H4 (cell line): ENCODE measurements around the gene CDKN2B. TPM values are rescaled to one million over a fixed set of nuclear protein-coding genes. Genes with fewer than 3 reads are reported as not detected.
"Not testable (repeated sequence)": the region's sequence is repeated elsewhere in the genome, so short reads cannot be mapped to it uniquely, and the experiment has no call there.

Experiments used
- DNase-seq: peaks from one replicate; pipeline ENCODE4 v3.0.0-alpha.2; 2015; ENCODE audit warnings: low spot score
- total RNA-seq: library from RNA; depleted of rRNA; stranded (reverse); fragments of >200 nt; shearing (Covaris generic); gene quantifications from 2 replicates; pipeline ENCODE4 v1.2.3, GENCODE V29; 2014; rRNA removed

CDKN2B gene
- total RNA-seq, 1 experiment from 2014 or later: not detected

- DNase-seq: no peak
These were observed 39.8 kb downstream of the CDKN2B start for GRCh38 chr9:21969011-21969940.

GRCh38 chr9:21968331-21969010, 40.6 kb downstream of the CDKN2B start:
- no peak for DNase-seq

GRCh38 chr9:21967702-21968101, 41.4 kb downstream of the CDKN2B start:
- DNase-seq: no peak

GRCh38 chr9:21967169-21967568, 41.9 kb downstream of the CDKN2B start:
- no peak for DNase-seq

GRCh38 chr9:21966140-21966851, 42.8 kb downstream of the CDKN2B start:
- no peak for DNase-seq

GRCh38 chr9:21965401-21965951, 43.6 kb downstream of the CDKN2B start:
- no peak for DNase-seq

- no peak for DNase-seq
These were observed 44.1 kb downstream of the CDKN2B start for GRCh38 chr9:21964925-21965385.

- no peak for DNase-seq
These were observed 47.5 kb downstream of the CDKN2B start for GRCh38 chr9:21961569-21961968.

GRCh38 chr9:21959268-21959667, 49.8 kb downstream of the CDKN2B start:
- DNase-seq: not testable (repeated sequence)

GRCh38 chr9:21958833-21959232, 50.3 kb downstream of the CDKN2B start:
- DNase-seq: no peak

Other genes starting within 250 kb of the CDKN2B start
- not detected in 2 replicates for gene MTAP, start 206.7 kb downstream of the CDKN2B start, total RNA-seq
- gene CDKN2A, start 14.9 kb downstream of the CDKN2B start, total RNA-seq: 0.39 and 0.68 TPM in 2 replicates
- gene CDKN2B-AS1, start 14.5 kb downstream of the CDKN2B start, total RNA-seq: not detected in 2 replicates